Heart left ventricle (tissue), 16 donors: ENCODE data around the gene PTPRN2. TPM values are rescaled to one million over a fixed set of nuclear protein-coding genes. Genes with fewer than 3 reads are reported as not detected.

ENCODE experiments used
- ATAC-seq, 4 donors: fragments of 200-7000 bp; cut with Tn5 transposase; one replicate each; pipeline ENCODE4 v1.9.1; 2020 to 2022; ENCODE audit warnings: moderate library complexity in 4 of 4, mild to moderate bottlenecking in 3 of 4, moderate number of reproducible peaks in 1 of 4
- DNase-seq, 5 donors: peaks; one replicate each; pipeline ENCODE4 v3.0.0-alpha.2; 2020
- H3K27ac ChIP-seq, 12 donors: fragments of 200-600 bp; sonication (generic) in 4 of 12; one replicate each; pipeline versions ENCODE4 v1.5.0 to v1.8.0; 2016 to 2022; ENCODE audit warnings: mild to moderate bottlenecking in 2 of 12
- H3K27me3 ChIP-seq, 9 donors: fragments of 200-600 bp; sonication (generic) in 2 of 9; one replicate each; pipeline versions ENCODE4 v1.5.1 to v1.8.0; 2016 to 2022; ENCODE audit warnings: mild to moderate bottlenecking in 3 of 9
- H3K36me3 ChIP-seq, 9 donors: fragments of 200-600 bp; sonication (generic) in 2 of 9; one replicate each; pipeline versions ENCODE4 v1.5.0 to v1.8.0; 2018 to 2022; ENCODE audit warnings: mild to moderate bottlenecking in 2 of 9
- H3K4me1 ChIP-seq, 12 donors: fragments of 200-600 bp; sonication (generic) in 4 of 12; one replicate each; pipeline versions ENCODE4 v1.5.0 to v1.8.0; 2016 to 2022; ENCODE audit warnings: mild to moderate bottlenecking in 3 of 12
- H3K4me3 ChIP-seq, 12 donors: fragments of 200-600 bp; sonication (generic) in 4 of 12; one replicate each; pipeline versions ENCODE4 v1.5.0 to v1.8.0; 2017 to 2022; ENCODE audit warnings: mild to moderate bottlenecking in 9 of 12, moderate library complexity in 4 of 12
- H3K9me3 ChIP-seq, 12 donors: fragments of 200-600 bp; sonication (generic) in 4 of 12; one replicate each; pipeline versions ENCODE4 v1.5.0 to v1.8.0; 2016 to 2022; ENCODE audit warnings: mild to moderate bottlenecking in 1 of 12
- CTCF ChIP-seq, 12 donors: fragments of 200-600 bp; sonication (generic) in 4 of 12; IDR thresholded peaks; one replicate each; pipeline versions ENCODE4 v1.5.0 to v1.8.0; 2018 to 2022; ENCODE audit warnings: antibody characterized with exemption in 12 of 12, mild to moderate bottlenecking in 5 of 12
- POLR2A ChIP-seq, 2 donors: fragments of 450-650 bp; IDR thresholded peaks; one replicate each; pipeline ENCODE4 v1.6.1; 2017; ENCODE audit warnings: antibody characterized with exemption in 2 of 2, mild to moderate bottlenecking in 2 of 2, moderate library complexity in 2 of 2
- WGBS, 4 donors: extraction: QIAGEN DNeasy Blood & Tissue Kit in 2 of 4; methylation state at CpG; one replicate each; pipeline versions ENCODE4 v1.1.5 to v1.1.7; 2013 to 2018; 5-methylcytosine and 5-hydroxymethylcytosine counted together
- intact Hi-C, 10 donors: fragments of 100-400 bp; cut with DNase I; formaldehyde crosslinking; loops; one replicate each; pipeline versions ENCODE4 v1.11.1 to v1.14.2; 2022
- polyA plus RNA-seq, 2 donors: library from polyadenylated mRNA; stranded (reverse); fragments of 200-250 nt; gene quantifications; one replicate each; pipeline ENCODE4 v1.2.3, GENCODE V29; 2013
- total RNA-seq, 9 donors: library from RNA; depleted of rRNA in 2 of 9; stranded (reverse); fragments of >200 nt in 2 of 9; fragmentation: NEBNext Ultra II Directional in 3 of 9; extraction: Animal tissue kit (Norgen Biotek cat#: 25700) in 3 of 9; gene quantifications; one replicate each; pipeline versions ENCODE4 v1.1.0 to v1.2.4, GENCODE V29; 2016 to 2023
- donor health status: ischemic (EF 13 %, LVEDD 7.1; RV severe dilation, severe dysfunction).
- donor health status: healthy with polysubstance abuse.
- donor health status: DM: no; HTN: yes; CAD: no.
- donor health status: DM: no; HTN: no; CAD: no.
- donor health status: ischemic (EF 25% LVEDD 6.9; RV normal size, moderate dysfunction).
- donor health status: ischemic (EF 25% LVEDD 5.7; RV mildly dilated, moderate dysfunction).
- donor health status: healthy.
- donor health status: DM: yes; HTN: yes; CAD: no.
- donor health status: ischemic (EF 35%, LVEDD 5.7; RV mildly dilated, moderate dysfunction).
- donor health status: nonischemic (EF 11% LVEDD 7.7; RV severe dilation, severe dysfunction).
- donor health status: DM: yes; HTN: yes; CAD: no.
- donor health status: PGD.
- donor health status: ischemic (EF 29% LVEDD 5.4; RV normal size, mild dysfunction).
- donor health status: nonischemic (EF 23%, LVEDD 6.1; RV moderate dilation, normal function).

Gene PTPRN2
- total and polyA plus RNA-seq, 11 donors = 0.61 to 2.3 (median 1.3) TPM

GRCh38 chr7:158447506-158448171, 140.0 kb downstream of the PTPRN2 start:
- Histone ChIP-seq H3K27me3 (peaks cover 0 to 34% (median 0%) of the 10 kb centered on the region in 9 donors), H3K9me3 (no peaks in the 10 kb centered on the region), H3K4me3 (no peak overlapping the region), H3K36me3 (no peaks in the 10 kb centered on the region), H3K27ac (no peak overlapping the region), H3K4me1 (no peaks in the 10 kb centered on the region)
- ATAC-seq (no peak), DNase-seq (no peak)
- intact Hi-C loops = no loop called here
- WGBS, 4 donors = 79 to 84% (median 83%) methylated on average over 18 to 29 of the region's 29 CpGs
- TF ChIP-seq POLR2A (IDR thresholded peaks at IDR 0.05) (no peak), CTCF (IDR thresholded peaks at IDR 0.05) (no peak)

GRCh38 chr7:158447151-158447505, 140.5 kb downstream of the PTPRN2 start:
- H3K27me3 ChIP-seq = peaks cover 0 to 29% (median 0%) of the 10 kb centered on the region in 9 donors
- H3K27ac ChIP-seq = no peak overlapping the region
- intact Hi-C loops = no loop called here
- DNase-seq (no peak), ATAC-seq (no peak)
- no peaks in the 10 kb centered on the region for H3K9me3 ChIP-seq
- 87 to 98% (median 88%) methylated on average over 6 of the region's 6 CpGs for WGBS, 4 donors
- no peak overlapping the region for H3K4me3 ChIP-seq
- no peaks in the 10 kb centered on the region for H3K4me1 ChIP-seq
- H3K36me3 ChIP-seq = no peaks in the 10 kb centered on the region
- TF ChIP-seq POLR2A (IDR thresholded peaks at IDR 0.05) = no peak

- H3K27me3 ChIP-seq = peaks cover 0 to 26% (median 0%) of the 10 kb centered on the region in 9 donors
- no peak overlapping the region for H3K27ac ChIP-seq
- no peak overlapping the region for H3K4me3 ChIP-seq
- no peak for DNase-seq
- H3K36me3 ChIP-seq = no peaks in the 10 kb centered on the region
- ATAC-seq = no peak
- H3K4me1 ChIP-seq = no peaks in the 10 kb centered on the region
- intact Hi-C loops = no loop called here
- 82 to 89% (median 88%) methylated on average over 12 of the region's 12 CpGs for WGBS, 4 donors
- H3K9me3 ChIP-seq = no peaks in the 10 kb centered on the region
- TF ChIP-seq POLR2A (IDR thresholded peaks at IDR 0.05) (no peak), CTCF (IDR thresholded peaks at IDR 0.05) (no peak)
Measured at GRCh38 chr7:158446706-158447105, 140.9 kb downstream of the PTPRN2 start.

- Histone ChIP-seq H3K4me3 (no peak overlapping the region), H3K4me1 (no peaks in the 10 kb centered on the region), H3K27ac (no peak overlapping the region), H3K36me3 (no peaks in the 10 kb centered on the region), H3K9me3 (no peaks in the 10 kb centered on the region), H3K27me3 (peaks cover 0 to 26% (median 0%) of the 10 kb centered on the region in 9 donors)
- DNase-seq = no peak
- no peak for ATAC-seq
- TF ChIP-seq CTCF (IDR thresholded peaks at IDR 0.05) (no peak), POLR2A (IDR thresholded peaks at IDR 0.05) (no peak)
- 78 to 87% (median 81%) methylated on average over 13 of the region's 13 CpGs for WGBS, 4 donors
- intact Hi-C loops = no loop called here
Measured at GRCh38 chr7:158446281-158446680, 141.3 kb downstream of the PTPRN2 start.
